GM18511 (cell line): ENCODE measurements around the gene MAML3.

Source experiments
- ATAC-seq: cut with Tn5 transposase; IDR thresholded peaks from one replicate; pipeline ENCODE4 v1.9.1; 2021; ENCODE audit warnings: mild to moderate bottlenecking, moderate library complexity; ENCODE audit not compliant: unreplicated experiment

MAML3 gene

DNA sequence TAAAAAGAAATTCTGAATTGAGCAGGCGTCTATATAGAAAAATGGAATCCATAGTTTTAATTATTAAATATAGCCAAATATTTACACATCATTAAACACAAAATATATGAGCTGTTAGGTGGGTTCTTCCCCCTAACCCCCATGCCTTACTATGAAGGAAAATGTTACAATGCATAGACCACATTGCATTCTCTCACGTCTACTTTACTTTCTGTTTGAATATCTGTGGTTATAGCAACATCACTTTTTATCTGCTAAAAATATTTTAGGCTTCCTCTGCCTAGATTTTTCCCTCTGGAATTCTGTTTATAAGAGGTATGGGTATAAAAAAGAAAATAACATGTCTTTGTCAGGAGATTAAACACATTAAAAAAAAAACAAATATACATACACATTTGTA lies 73.1 kb downstream of the MAML3 start:
- ATAC-seq, result no peak

DNA sequence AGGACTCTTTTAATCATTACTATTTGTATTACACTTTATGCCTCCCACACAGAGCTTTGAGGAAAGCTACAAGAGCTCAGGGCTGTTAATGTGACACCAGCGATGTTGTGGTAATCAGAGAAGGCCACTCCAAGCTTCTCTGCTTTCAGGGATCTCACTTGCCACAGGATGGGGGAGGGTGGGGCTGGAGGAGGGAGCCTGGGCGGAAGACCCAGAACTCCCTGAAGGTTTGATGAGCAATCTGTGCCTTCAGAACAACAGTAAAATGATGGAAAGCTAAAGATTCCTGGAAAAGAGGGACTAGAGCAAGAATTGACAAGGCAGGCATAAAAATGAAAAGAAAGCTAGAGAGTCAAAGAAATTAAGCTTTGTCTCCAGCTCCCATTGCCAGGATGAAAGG lies 75.6 kb downstream of the MAML3 start:
- no peak for ATAC-seq

DNA sequence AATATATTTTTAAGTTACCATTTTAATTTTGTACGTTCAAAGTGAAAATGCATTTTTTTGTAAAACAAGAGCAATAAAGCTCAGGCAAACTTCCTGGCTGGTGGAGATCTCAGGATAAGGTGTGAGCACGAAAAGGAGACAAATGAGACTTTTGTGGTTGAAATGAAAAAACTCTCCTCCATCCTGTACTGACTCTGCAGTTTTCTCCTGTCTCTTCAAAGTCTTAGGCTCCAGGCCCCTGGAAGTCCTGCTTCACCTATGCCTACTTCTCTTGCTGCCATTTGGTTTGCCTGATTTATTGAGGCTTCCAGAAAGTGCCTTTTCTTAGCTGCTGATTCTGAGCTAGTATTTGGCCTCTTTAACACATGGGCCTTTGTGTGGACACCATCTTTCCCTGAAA lies 77.7 kb downstream of the MAML3 start:
- no peak for ATAC-seq

DNA sequence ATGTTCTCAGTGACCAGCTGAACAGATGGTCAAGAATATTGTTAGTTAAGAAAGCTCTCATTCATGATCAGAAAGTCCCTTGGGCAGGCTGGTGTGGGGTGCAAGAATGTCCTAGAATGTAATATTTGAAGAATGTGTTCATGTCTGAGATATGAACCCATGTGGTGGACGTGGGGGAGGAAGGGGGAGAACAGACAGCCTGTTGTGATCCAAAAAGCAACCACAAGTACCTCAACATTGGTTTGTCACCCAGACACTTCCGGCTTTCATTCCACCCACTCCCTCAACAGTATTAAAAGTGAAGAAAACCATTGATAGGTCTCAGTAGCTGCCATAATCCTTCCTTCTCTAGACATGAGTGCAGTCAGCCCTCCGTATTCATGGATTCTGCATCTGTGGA lies 82.2 kb downstream of the MAML3 start:
- ATAC-seq, result peak; percentile 96

DNA sequence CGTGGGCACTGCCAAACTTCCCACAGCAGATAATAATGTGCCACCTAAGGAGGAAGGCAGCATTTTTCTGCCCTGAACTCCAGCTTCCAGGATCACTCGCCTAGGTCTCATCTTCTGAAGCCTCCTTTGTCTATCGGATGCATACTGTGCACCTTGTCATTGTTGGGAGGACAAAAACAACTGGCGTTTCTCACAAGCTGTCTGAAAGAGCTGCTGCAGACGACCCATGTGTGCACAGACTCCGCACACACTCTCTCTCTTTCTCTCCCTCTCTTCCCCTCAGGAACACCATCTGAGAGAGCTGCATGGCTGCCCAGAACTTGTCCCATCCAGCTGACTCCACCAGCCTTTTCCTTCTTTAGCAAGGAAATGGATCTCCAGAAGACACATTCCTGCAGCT lies 83.0 kb downstream of the MAML3 start:
- ATAC-seq, result no peak

DNA sequence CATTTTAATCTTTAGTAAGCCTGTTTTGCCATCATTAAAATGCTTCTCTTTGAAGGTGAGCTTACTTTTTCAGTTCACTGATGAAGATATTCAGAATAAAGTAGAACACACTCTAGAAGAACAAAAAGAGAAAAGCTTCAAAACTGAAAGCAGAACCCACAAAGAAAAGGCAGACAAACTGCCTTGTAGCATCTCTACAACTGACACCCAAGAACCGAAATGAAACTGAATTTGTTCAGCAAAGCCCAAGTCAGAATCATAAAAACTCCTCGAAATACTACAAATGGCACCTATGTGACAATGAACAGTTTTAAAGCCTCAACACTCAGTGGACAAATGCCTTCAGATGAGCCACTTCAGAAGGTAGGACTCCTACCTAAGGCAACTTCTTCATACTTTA lies 83.6 kb downstream of the MAML3 start:
- ATAC-seq, result no peak

DNA sequence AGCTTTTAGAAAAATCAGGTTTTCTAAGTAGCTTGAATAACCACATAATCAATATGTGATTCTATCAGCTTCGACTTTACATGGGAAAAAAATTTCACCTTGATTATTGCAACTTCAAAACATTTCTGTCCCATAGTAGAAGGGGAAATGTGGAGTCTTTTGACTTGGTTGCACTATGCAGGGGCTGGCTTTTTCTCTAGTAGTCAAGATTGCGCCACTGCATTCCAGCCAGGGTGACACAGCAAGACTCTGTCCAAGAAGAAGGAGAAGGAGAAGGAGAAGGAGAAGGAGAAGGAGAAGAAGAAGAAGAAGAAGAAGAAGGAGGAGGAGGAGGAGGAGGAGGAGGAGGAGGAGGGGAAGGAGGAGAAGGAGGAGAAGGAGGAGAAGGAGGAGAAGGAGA lies 84.9 kb downstream of the MAML3 start:
- ATAC-seq, result no peak

DNA sequence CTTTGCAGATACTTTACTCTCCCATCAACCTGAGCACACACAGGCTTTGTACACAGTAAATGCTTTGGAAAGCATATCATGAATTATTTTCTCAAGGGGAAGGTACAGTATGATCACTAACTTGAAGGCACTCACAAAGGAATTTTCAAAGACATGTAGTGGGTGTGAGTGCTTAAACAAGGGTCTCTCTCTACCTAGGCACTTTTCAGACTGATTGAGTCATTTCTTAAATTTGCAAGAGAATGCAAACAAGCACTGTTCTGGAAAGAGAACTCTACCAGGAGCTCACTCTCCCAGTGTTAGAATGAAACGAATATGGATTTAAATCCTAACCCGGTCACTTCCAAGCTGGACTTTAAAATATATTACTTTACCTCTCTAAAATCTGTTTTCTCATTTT lies 85.7 kb downstream of the MAML3 start:
- no peak for ATAC-seq

DNA sequence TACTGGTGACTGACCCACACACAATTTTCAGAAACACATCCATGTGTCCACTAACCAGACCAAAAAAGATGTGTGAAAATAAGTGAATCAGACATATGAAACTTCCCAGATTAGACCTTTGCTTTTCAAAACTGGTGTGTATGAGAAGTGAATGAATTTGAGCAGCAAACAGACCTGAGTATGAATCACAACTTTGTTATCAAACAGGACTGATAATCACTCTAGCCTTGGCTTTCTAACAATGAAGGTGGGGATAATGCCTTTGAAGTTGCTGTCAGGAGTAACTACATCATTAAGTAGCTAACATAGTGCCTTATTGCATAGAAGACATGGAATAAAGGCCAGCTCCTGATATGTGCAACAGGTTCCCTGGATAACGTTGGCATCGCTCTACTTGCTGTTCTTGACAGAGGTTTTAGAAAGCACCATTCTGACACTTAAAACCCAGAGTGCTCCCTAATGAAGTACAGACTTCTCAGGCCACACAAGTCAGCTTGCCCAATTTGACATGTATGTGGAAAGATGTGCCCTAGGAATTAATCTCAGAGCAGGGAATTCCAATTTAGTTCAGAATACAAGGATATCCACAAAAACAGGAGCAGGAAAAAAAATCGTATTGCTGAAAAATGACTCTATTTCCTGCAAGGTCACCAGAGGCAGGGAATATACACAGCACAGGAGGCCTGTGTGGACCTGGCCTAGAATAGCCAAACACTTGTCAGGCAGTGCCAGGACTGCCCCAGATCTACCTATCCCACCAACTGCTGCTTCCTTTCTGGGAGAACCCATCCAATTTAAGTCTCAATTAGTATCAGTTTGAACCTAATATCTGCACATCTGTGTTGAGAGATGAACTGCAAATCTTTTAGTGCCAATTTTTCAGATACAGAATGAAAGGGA lies 87.7 kb downstream of the MAML3 start:
- ATAC-seq, result no peak

DNA sequence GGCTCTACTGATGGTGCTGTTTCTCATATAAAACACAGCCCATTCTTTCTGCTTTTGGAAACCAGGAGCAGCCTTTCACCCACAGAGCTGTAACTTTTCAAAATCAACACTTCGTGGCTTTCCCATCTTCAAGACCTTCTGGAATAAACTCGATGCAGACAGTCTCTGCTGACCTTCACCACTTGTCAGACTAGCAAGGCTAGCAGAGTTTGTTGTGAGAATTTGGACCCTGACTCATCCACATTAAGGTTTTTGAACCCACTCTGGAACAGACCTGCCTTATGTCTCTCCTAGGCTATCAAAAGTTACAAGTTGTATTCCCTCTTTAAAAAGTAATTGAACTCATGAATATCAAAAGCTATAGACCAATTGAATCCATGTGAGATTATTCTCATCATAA lies 88.6 kb downstream of the MAML3 start:
- no peak for ATAC-seq

DNA sequence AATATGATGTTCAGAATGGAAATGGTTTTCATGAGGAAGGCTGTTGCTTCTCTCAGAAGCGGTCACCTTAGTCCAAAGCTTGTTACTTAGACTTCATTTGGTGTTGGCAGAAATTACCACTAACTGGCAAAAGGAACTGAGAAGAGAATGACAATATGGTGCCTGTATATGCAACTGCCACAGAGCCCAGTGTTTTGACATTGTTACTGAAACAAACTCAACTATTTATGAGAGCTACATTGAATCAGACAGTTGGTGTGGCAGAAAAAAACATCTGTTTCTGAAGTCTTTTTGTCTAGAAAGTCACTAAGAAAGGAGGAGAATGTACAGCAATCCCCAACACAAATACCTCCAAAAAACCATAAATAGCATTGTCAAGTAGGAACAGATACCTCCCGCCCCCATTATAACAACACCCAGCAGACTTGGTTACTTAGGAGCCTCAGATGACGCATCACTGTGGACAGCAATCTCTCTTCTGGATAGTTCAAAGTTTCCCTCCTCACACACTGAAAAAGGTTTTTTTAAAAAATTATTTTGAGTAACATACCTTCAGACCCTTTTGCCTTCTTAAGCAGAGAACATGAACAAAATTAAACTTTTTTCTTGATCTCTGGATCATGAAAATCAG lies 92.2 kb downstream of the MAML3 start:
- no peak for ATAC-seq

DNA sequence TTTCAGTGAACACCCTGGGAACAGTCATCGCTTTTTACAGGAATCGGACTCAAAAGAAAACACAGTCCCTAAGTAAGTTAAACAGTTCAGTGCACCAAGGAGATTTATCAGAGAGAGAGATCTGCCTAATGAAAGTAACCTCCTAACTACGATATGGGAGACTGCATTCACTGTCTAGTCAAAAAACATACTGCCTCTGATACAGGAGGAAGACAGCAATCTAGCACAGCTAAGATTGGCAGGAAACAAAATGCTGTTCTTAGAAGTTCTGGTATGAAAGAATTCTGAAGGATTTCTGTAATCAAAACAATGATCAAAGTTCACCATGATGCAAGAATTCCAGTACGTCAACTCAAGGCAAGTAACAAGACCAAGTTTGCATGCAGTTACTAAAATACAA lies 92.8 kb downstream of the MAML3 start:
- no peak for ATAC-seq

DNA sequence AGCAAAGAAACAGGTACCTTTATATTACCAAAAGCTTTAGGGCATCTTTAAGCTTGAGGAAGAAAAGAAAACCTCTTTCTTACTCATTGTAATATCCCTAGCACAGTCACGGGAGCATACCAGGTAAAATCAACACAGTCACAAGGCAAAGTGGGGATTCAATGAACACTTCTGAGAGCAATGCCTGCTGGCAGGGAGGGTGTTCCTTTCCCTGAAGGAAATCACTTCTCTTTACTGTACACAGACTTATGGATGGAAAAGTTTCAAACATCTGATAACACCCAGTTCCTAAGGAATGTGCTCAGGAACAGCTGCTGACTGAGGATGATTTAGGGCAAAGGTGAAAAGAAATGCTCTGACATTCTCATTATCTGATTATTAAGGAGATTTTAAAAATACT lies 94.8 kb downstream of the MAML3 start:
- no peak for ATAC-seq

DNA sequence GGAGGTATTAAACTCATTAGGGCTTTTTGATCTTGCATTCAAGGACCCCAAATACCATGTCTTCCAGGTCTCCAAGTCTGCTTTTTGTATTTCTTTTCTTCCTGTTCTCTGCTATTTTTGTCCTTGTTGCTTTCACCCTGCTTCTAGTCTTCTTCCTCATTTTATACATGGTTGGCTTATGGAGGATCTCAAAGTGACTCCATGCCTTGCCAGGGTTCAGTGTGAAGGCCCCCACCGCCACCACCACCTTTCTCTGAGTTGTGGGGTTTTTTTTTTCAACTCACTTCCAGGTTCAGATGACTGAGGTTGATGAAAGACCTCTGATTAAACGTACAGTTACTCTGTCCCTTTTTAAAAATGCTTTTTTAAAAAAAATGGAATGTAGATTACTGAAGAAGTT lies 96.3 kb downstream of the MAML3 start:
- no peak for ATAC-seq

DNA sequence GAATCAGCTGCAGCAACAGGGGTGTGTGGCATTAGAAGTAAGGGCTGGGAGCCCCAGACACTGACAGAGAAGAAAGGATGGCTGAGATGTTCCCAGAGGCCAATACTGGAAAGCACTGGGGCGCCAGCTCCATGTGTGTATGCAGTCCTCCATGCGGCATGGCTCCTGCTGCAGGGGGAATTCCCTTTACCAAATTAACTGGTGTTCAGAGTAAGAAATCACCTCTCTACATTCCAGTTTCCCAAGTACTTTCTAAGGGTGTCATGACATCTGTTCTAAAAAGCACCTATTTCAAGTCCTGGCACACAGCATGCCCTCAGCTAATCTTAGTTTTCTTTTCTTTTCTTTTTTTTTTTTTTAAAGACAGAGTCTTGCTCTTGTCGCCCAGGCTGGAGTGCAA lies 98.0 kb downstream of the MAML3 start:
- no peak for ATAC-seq

DNA sequence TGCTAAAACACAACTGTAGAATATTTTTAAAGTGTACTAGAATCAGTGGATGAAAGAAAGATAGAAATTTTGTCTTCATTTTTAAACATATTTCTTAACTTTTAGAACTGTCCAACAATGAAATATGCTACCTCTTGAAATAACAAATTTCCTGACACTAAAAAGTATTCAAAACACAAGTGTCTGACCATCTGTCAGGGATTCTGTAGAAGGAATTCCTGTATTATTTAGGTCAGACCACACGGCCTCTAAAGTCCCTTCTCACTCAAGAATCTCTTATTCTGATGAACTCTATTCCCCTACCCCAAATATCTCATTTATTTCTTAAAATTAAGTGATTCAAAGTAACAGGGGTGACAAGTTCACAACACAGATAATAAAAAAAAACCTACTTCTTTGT lies 99.1 kb downstream of the MAML3 start:
- ATAC-seq, result no peak

DNA sequence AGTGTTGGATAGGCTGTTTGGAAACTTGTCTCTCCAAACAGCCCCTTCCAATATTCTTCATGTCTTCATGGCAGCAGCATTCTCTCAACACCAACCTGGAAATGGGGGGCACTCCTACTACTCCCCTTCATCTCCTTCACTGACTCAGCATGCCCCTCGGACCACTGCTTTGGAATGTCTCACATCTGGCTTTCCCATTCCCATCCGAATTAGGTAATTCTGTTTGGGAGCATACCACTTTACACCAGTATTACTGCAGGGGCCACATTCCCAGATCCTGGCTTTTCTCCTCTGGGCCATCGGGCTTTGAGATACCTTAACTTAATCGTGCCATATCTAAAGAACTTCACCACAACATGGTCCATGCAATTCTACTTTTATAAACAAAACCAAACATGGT lies 100.8 kb downstream of the MAML3 start:
- no peak for ATAC-seq

DNA sequence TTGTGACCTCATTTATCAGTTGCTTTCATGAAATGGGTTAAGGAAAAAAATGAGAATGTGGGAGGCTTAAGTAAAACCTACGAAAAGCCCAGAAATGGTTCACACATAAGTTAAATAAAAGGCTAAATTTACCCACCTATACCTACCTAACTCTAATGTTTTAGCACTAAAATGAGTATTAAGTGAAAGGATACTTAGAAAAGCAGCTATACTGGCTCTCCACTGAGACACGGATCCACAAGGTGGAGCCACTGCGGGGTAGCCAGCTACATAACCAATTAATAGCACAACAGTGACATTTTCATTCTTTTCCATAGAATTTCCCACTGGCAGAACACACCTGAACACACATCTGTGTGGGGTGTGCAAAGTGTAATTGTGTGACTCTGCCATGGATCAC lies 101.9 kb downstream of the MAML3 start:
- no peak for ATAC-seq

DNA sequence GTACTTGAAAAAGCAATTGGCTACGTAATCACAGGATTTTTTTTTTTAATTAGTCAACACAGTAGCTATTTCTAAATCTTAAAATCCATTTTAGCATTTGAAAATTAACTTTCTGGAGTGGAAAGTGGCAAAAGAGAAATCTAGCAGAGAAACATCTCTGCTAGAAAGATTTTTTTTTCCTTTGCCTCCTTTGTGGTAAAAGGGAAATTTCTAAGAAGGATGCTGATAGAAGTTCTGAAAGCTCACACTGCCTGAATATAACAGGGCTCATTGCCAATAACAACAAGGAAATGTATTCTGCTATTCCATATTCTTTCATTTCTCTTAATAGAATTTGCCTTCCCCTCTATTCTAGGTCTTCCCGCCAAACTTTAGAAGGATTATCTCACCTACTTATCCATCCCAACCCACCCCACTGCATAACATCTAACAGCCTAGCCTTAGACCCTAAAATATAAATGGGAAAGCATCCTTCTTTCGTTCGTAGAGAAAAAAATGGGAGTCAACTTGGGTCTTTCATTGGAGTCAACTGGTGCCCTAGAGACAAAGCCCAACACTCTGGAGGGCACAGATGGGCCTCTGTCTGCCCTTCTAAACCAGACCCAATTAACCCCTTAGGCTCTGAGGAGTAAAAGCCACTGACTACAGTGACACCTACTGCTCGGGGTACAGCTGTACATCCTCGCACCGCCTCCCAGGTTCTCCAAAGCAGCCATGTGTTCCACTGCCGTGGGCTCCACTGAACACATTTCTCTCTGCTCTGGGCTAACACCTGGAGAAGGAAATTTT lies 103.9 kb downstream of the MAML3 start:
- ATAC-seq, result no peak

DNA sequence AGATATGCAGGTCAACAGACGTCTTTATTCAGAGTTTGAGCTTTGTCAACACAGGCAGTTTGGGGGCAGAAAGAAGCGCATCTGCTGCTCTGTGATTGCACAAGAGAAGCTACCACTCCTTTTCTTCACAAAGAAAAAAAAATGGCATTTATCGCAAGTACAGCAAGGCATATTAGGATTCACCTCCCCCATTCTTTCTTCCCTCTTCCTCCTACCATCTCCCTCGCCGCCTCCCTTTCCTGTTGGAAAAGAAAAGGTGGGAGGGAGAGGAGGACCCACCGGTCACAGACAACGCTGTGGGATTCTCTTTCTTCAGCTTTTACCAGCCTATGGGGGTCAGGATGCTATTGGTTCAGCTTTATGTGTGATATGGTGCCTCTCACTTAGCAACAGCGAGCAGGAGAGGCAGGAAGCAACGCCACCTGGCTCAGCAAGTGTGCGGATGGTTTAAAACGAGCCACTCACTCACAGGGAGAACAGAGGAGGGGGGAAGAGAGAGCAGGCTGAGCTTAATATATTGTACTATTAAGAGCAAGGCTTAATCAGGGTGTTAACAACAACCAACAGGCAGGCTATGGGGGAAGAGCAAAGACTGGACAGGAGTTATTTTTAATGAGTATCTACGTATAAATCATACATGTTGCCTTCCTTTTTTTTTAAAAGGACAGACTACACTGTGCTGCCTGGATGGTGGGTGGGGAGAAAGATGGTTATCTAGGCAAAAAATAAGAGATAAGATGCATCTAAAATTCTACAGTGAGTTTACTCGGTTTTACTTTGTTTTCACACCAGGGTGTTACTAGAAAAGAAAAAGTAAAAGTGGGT lies 104.7 kb downstream of the MAML3 start:
- peak; percentile 59 for ATAC-seq

DNA sequence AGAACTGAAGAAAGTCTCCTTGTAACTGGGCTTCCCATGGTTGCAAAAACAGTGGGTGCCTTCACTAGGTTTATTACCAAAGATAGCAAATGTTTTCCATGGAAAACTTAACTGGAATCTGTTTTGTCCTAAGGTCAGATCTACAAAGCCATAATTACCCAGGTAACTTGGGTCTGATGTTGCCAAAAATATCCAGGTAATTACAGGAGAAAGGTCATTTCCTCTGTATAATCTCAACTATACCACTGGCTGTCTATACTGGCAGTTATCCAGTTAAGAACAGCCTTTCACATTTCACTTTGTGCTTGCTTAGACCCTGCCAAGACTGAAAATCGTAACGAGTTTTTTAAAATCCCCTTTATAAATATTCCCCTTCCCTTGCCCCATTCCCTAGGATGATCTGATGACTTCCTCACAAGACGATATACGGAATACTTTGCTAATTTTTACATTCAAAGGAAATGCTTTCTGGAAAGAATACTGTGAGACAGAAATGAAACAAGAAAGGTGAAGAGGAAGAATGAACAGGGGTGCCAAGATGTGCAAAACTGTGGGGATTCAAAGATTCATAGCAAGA lies 105.5 kb downstream of the MAML3 start:
- ATAC-seq, result no peak
